Omental fat pad (tissue), 4 donors: Measurements from ENCODE around the gene KCTD16. TPM values are rescaled to one million over a fixed set of nuclear protein-coding genes. Genes with fewer than 3 reads are reported as not detected.

Source experiments
- ATAC-seq: fragments of 150-250 bp; one replicate; pipeline ENCODE4 v1.9.1; 2016; ENCODE audit warnings: mild to moderate bottlenecking, moderate library complexity; ENCODE audit not compliant: low FRiP score
- DNase-seq: peaks from one replicate; pipeline ENCODE4 v3.0.0-alpha.2; 2019; ENCODE audit warnings: low spot score
- total RNA-seq, 4 donors: library from RNA; depleted of rRNA; stranded (reverse); fragments of >200 nt; gene quantifications; one replicate each; pipeline ENCODE4 v1.1.0, GENCODE V29; 2016
- TF ChIP-seq, protein P1 (sequence below), 3 donors: fragments of 450-650 bp; IDR thresholded peaks; one replicate each; pipeline ENCODE4 v1.5.1; 2016 to 2017; ENCODE audit warnings: antibody characterized with exemption in 3 of 3, mild to moderate bottlenecking in 3 of 3, moderate library complexity in 2 of 3

Gene KCTD16
- under 1 TPM in 3 of 4 donors, not detected in 1; 0.09 to 0.19 (median 0.16) TPM for total RNA-seq

DNA sequence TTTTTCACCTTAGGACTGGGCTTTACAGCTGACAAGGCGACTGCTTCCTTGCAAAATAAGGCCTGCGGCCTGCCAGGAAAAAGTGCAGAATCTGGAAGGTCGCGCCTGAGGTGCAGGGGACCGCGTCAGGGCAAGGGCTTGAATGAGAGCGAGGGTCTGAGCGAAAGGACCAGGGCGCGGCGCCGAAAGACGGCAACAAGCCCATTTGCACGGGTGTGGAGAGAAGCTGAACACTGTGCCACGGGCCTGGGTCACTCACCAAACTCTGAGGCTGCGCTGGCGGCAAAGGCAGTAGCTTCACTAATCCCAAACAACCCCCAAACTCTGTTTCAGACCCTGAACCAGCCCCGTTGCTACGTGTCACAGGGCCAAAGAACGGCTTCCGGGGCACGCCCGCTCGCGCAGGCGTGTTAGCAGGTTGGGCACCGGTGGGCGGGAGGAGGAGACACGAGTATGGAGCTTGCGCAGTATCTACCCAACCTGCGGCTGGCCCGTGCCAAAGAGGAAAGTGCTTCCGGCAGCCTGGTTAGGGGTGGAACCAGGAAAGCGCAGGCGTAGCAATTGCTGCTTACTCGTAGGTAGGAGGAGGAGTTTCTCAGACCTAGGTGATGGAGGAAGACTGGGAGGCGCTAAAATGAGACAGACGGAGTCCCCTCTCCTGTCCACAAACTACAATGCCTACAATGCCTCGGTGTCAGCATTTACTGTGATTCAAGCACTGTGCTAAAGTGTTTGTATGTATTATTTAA is at the start of gene KCTD16, which contains the start of gene YIPF5:
KCTD16 (plus strand) TSS at position 598 of the 749 bp plus-strand sequence.
YIPF5 (minus strand) TSS at position 384 of the 749 bp plus-strand sequence. CDS start 704 bp downstream, outside the sequence.
- DNase-seq (peak; percentile 77), ATAC-seq (peak; percentile 100)
- TF ChIP-seq, protein P1, sequence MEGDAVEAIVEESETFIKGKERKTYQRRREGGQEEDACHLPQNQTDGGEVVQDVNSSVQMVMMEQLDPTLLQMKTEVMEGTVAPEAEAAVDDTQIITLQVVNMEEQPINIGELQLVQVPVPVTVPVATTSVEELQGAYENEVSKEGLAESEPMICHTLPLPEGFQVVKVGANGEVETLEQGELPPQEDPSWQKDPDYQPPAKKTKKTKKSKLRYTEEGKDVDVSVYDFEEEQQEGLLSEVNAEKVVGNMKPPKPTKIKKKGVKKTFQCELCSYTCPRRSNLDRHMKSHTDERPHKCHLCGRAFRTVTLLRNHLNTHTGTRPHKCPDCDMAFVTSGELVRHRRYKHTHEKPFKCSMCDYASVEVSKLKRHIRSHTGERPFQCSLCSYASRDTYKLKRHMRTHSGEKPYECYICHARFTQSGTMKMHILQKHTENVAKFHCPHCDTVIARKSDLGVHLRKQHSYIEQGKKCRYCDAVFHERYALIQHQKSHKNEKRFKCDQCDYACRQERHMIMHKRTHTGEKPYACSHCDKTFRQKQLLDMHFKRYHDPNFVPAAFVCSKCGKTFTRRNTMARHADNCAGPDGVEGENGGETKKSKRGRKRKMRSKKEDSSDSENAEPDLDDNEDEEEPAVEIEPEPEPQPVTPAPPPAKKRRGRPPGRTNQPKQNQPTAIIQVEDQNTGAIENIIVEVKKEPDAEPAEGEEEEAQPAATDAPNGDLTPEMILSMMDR (IDR thresholded peaks at IDR 0.05) = no peak

DNA sequence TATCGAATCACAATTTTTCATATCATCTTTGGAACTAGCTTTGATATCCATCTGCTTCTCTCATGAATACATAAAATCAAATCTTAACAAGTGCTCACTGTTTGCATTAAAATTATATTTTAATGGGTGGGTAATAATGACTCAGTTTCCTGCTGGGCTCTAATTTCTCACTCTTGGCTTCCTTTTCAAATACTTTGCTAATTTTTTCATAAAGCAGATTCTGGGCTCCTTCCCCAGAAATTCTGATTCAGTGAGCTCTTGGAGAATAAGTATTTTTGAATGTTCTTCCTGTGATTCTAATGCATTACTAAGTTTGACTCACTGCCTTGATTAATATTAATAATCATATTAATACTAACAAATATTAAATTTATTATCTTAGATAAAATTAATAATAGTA is 49.1 kb upstream of the KCTD16 start:
- no peak for ATAC-seq
- TF ChIP-seq, protein P1 (IDR thresholded peaks at IDR 0.05) = no peak
- DNase-seq = no peak

DNA sequence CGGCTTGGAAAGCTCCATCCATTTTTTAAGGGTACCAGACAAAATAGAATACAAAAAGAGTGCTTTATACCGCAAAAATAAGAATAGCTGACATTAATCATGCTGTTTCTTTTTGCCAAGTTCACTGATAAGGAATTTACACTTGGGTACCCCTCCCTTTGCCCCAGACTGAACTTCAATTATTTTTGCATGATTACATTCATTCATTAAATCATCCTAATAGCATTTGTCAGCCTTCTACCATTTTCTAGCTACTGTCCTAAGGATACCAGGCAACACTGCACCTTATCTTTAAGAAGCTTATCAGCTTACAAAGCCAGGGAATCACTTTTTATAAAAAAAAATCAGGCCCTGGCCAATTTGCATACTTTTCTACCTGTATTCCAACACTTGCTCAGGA is 48.6 kb upstream of the KCTD16 start:
- DNase-seq = no peak
- TF ChIP-seq, protein P1 (IDR thresholded peaks at IDR 0.05) = no peak
- no peak for ATAC-seq

DNA sequence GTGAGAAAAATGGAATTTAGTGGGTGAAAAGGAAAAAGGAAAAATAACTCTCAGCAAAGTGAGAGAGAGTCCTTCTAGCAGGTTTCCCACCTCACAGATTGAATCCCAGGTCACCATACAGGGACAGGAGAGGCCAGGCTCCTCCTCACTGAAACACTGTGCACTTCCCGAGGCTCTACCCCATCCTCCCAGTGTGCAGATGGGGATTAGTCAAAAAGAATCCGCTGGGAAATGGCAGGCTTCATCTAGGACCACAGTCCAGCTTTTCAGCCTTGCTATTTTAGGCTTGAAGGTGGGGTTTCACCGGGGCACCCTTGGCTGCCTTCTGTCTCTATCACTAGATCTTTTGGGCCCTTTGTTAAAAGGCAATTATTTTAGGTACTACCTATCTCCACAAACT is 48.0 kb upstream of the KCTD16 start:
- DNase-seq (no peak), ATAC-seq (no peak)
- TF ChIP-seq, protein P1 (IDR thresholded peaks at IDR 0.05) = no peak

DNA sequence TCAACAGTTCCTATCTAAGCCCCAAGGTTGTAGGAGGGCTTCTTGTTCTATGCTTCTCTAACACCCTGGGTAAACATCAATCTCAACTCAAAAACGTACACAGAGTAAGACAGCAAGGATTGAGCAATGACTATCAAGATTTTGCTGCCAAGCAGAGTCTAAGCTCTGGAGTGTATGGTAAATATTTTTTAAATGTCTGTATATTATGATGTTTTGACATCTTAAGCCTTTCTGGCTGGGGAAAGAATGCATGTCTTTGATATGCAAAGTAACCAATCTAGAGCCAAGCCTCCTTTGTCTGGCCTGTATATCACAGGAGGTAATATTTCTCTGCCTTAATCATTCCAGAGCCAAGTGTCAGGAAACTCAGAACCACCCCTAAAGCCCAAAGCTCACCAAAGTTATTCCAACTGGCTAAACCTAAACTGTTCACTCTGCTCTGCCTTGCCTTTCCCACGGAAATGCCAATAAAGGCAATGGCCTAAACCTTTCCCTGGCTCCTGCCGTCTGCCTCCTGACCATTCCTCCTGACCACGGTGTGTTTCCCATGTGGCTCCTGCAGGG is 45.4 kb upstream of the KCTD16 start:
- TF ChIP-seq, protein P1 (IDR thresholded peaks at IDR 0.05) = no peak
- DNase-seq = no peak
- peak; percentile 79 for ATAC-seq

DNA sequence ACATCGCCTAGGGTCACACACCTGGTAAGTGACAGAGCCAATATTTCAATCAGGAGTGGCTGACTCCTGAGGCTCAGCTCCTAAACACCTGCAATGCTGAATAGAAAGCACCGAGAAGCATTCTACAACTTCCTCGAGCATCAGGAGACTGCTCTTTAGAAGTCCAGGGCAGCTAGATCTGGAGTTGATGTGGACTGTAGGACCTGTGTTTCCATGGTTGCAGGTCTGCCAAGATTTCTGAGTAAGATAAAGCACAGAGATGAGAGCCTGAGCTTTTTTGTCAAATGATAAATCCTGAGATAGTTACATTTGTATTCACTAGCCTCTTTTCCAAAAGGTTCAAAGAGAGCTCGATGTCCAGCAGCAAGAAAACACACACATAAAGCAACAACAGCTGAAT is 44.0 kb upstream of the KCTD16 start:
- no peak for ATAC-seq
- DNase-seq = no peak
- TF ChIP-seq, protein P1 (IDR thresholded peaks at IDR 0.05) = no peak

DNA sequence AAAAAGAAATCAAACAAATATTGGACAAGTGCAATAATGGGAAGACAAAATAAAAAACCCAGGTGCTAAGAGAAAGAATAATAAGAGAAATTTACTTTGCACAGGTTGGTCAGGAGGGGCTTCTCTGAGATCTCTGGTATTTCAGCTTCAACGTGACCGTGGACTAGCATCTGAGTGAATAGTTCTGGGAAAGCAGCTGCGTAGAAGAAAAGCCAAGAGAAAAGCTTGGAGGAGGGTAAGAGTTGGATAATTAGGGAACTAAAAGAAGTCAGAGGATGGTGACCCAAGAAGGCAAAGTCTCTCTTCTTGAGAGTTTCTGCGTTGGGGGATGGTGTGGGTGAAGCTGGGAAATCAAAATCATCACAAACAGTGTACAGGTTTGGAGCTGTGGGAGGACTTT is 41.8 kb upstream of the KCTD16 start:
- ATAC-seq (no peak), DNase-seq (no peak)
- TF ChIP-seq, protein P1 (IDR thresholded peaks at IDR 0.05) = no peak
